Measurements from ENCODE around the gene FITM2. TPM values are rescaled to one million over a fixed set of nuclear protein-coding genes. Genes with fewer than 3 reads are reported as not detected.

Gene FITM2
- total and polyA plus RNA-seq, 4 donors = 2.7 to 19.7 (median 7.9) TPM

DNA sequence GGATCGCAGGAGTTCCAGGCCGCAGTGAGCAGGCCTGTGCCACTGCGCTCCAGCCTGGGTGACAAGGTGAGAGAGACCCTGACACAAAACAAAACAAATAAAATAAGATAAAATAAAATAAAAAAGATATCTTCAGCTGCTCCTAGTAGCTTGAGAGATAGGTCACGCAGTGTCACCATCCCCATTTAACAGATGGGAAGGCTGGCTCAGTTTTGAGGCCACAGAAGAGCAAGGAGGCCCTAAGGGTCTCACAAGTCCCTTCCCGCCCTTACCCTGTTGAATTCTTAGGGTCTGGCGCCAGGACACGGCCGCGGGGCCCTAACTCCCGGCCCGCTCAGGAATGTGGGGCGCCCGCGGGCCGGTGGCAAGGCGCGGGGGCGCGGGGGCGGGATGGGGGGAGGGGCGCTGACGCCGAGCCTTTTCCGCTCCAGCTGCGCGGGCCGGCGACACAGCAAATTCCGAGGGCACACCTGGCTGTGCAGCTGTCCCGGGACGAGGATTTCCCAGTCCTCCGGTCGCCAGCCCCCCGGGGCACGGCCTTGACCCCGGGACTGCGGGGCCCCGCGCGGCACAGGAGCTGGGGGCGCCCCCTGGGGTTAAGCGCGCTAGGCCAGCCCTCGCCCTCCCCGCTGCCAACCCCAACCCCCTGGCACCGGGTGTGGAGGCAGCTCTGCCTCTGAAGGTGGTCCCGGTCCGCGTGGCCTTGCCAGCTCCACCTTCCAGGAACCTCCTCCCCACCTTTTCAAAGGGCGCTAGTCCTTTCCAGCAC is 15.6 kb upstream of the FITM2 start:
- WGBS, 2 donors = 14 to 18% methylated on average over 33 to 50 of the region's 50 CpGs
- Histone ChIP-seq H3K9me3 (ENCODE audit: control insufficient read depth in 4 of 4, insufficient read depth in 3 of 4, low read length in 3 of 4) (no peaks in the 10 kb centered on the region), H3K36me3 (ENCODE audit: control insufficient read depth in 4 of 4, insufficient read depth in 4 of 4, low read length in 4 of 4) (no peaks in the 10 kb centered on the region), H3K4me3 (no peak overlapping the region), H3K4me1 (ENCODE audit: control insufficient read depth in 5 of 5, insufficient read depth in 5 of 5, low read length in 5 of 5) (peaks cover 0 to 3% (median 0%) of the 10 kb centered on the region in 5 donors), H3K9ac (ENCODE audit: insufficient read depth in 1 of 2, low read length in 2 of 2) (no peak overlapping the region), H3K27ac (ENCODE audit: low read depth in 1 of 2, low read length in 1 of 2) (no peak overlapping the region), H3K27me3 (ENCODE audit: control insufficient read depth in 3 of 3, insufficient read depth in 3 of 3, low read length in 2 of 3) (peaks cover 0 to 2% (median 0%) of the 10 kb centered on the region in 3 donors)
- TF ChIP-seq, protein P1, sequence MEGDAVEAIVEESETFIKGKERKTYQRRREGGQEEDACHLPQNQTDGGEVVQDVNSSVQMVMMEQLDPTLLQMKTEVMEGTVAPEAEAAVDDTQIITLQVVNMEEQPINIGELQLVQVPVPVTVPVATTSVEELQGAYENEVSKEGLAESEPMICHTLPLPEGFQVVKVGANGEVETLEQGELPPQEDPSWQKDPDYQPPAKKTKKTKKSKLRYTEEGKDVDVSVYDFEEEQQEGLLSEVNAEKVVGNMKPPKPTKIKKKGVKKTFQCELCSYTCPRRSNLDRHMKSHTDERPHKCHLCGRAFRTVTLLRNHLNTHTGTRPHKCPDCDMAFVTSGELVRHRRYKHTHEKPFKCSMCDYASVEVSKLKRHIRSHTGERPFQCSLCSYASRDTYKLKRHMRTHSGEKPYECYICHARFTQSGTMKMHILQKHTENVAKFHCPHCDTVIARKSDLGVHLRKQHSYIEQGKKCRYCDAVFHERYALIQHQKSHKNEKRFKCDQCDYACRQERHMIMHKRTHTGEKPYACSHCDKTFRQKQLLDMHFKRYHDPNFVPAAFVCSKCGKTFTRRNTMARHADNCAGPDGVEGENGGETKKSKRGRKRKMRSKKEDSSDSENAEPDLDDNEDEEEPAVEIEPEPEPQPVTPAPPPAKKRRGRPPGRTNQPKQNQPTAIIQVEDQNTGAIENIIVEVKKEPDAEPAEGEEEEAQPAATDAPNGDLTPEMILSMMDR (IDR thresholded peaks at IDR 0.05; ENCODE audit: control extremely low read depth, extremely low read depth) = no peak
- no peak for ATAC-seq (ENCODE audit: insufficient read depth, low FRiP score)
- DNase-seq = peak; percentile 6 to 35 (median 29)

DNA sequence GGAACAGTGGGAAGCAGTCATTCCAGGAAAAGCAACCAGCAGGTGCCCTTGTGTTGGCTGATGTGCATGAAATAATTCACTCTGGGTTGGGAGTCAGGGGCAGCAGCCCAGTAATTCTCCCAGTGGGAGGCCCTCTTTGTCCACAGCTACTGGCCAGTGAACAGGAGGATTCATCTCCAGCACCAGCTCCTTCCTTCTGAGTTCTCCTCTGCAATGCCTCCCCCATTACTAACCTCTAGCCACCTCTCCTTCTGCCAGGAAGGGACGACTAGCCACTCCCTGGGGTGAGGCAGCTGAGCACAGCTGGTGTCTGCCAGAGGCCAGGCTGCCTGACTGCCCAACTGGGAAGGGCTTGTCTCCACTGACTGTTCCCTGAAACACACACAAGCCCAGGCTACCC is 13.3 kb upstream of the FITM2 start:
- TF ChIP-seq, protein P1 (IDR thresholded peaks at IDR 0.05; ENCODE audit: control extremely low read depth, extremely low read depth) = no peak
- no peak overlapping the region for H3K4me3 ChIP-seq
- H3K9me3 ChIP-seq (ENCODE audit: control insufficient read depth in 4 of 4, insufficient read depth in 3 of 4, low read length in 3 of 4) = no peaks in the 10 kb centered on the region
- DNase-seq (peak in 1 of 3 donors; percentile 17), ATAC-seq (ENCODE audit: insufficient read depth, low FRiP score) (no peak)
- no peaks in the 10 kb centered on the region for H3K36me3 ChIP-seq (ENCODE audit: control insufficient read depth in 4 of 4, insufficient read depth in 4 of 4, low read length in 4 of 4)
- no peaks in the 10 kb centered on the region for H3K4me1 ChIP-seq (ENCODE audit: control insufficient read depth in 5 of 5, insufficient read depth in 5 of 5, low read length in 5 of 5)
- no peak overlapping the region for H3K27ac ChIP-seq (ENCODE audit: low read depth in 1 of 2, low read length in 1 of 2)
- H3K27me3 ChIP-seq (ENCODE audit: control insufficient read depth in 3 of 3, insufficient read depth in 3 of 3, low read length in 2 of 3) = peaks cover 0 to 2% (median 0%) of the 10 kb centered on the region in 3 donors
- no peak overlapping the region for H3K9ac ChIP-seq (ENCODE audit: insufficient read depth in 1 of 2, low read length in 2 of 2)
- WGBS, 2 donors = 12 to 33% methylated on average over 1 of the region's 1 CpG

DNA sequence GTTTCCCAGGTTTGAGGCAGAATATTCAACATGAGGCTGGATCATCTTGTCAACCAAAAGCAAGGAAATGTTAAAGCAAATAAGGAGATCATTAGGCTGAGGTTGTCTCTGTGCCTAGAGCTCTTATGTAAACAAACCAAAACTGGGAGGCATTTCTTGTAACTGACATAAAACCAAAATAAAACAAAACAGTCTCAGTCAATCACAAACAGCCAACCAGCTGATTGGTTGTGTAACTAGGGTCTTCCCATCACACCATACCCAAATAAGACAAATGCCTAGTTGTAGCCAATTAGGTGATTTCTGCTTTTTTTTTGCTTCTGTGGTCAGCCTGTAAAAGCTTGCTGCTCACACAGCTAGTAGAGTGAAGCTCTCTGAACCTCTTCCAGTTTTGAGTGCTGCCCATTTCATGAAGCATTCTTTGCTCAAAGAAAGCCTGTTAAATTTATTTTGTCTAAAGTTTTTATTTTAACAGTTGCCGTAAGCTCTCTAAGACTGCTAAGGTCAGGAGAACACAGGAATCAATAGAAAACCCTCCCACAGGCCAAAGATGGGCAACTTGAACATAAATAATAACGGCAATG is 8.9 kb upstream of the FITM2 start:
- no peaks in the 10 kb centered on the region for H3K4me1 ChIP-seq (ENCODE audit: control insufficient read depth in 5 of 5, insufficient read depth in 5 of 5, low read length in 5 of 5)
- no peak overlapping the region for H3K4me3 ChIP-seq
- H3K9ac ChIP-seq (ENCODE audit: insufficient read depth in 1 of 2, low read length in 2 of 2) = no peak overlapping the region
- H3K27me3 ChIP-seq (ENCODE audit: control insufficient read depth in 3 of 3, insufficient read depth in 3 of 3, low read length in 2 of 3) = no peaks in the 10 kb centered on the region
- no peak overlapping the region for H3K27ac ChIP-seq (ENCODE audit: low read depth in 1 of 2, low read length in 1 of 2)
- H3K9me3 ChIP-seq (ENCODE audit: control insufficient read depth in 4 of 4, insufficient read depth in 3 of 4, low read length in 3 of 4) = no peaks in the 10 kb centered on the region
- TF ChIP-seq, protein P1 (IDR thresholded peaks at IDR 0.05; ENCODE audit: control extremely low read depth, extremely low read depth) = no peak
- no peak for ATAC-seq (ENCODE audit: insufficient read depth, low FRiP score)
- 95 to 96% methylated on average over 2 of the region's 2 CpGs for WGBS, 2 donors
- no peak for DNase-seq
- no peaks in the 10 kb centered on the region for H3K36me3 ChIP-seq (ENCODE audit: control insufficient read depth in 4 of 4, insufficient read depth in 4 of 4, low read length in 4 of 4)
